Muscle of arm (tissue), 12 donors: ENCODE data around the gene SHROOM4. TPM values are rescaled to one million over a fixed set of nuclear protein-coding genes. Genes with fewer than 3 reads are reported as not detected.

ENCODE experiments used
- DNase-seq: peaks from one replicate; pipeline ENCODE4 v3.0.0-alpha.2; 2013
- polyA plus RNA-seq, 12 donors: library from polyadenylated mRNA; unstranded; fragments of 120-200 nt; gene quantifications; one replicate each; pipeline ENCODE4 v1.2.1, GENCODE V29; 2013; ENCODE audit not compliant: insufficient read length in 12 of 12

The SHROOM4 gene
- polyA plus RNA-seq, 12 donors: 4.1 to 9.4 (median 5.8) TPM; not detected in 1

- no peak for DNase-seq
Measured at GRCh38 chrX:50707955-50708699, 105.9 kb downstream of the SHROOM4 start.

- no peak for DNase-seq
Measured at GRCh38 chrX:50707405-50707804, 106.6 kb downstream of the SHROOM4 start.

- DNase-seq: no peak
Measured at GRCh38 chrX:50705042-50705441, 109.0 kb downstream of the SHROOM4 start.

GRCh38 chrX:50704360-50704759 is 109.6 kb downstream of the SHROOM4 start:
- no peak for DNase-seq

- DNase-seq: no peak
Measured at GRCh38 chrX:50700921-50701320, 113.1 kb downstream of the SHROOM4 start.

- DNase-seq: no peak
Measured at GRCh38 chrX:50698944-50699343, 115.0 kb downstream of the SHROOM4 start.

GRCh38 chrX:50697691-50698090 is 116.3 kb downstream of the SHROOM4 start:
- DNase-seq: no peak

- peak; percentile 38 for DNase-seq
Measured at GRCh38 chrX:50691820-50692219, 122.2 kb downstream of the SHROOM4 start.

GRCh38 chrX:50684871-50685270 is 129.1 kb downstream of the SHROOM4 start:
- DNase-seq: no peak

GRCh38 chrX:50680990-50681389 is 133.0 kb downstream of the SHROOM4 start:
- DNase-seq: no peak

- DNase-seq: no peak
Measured at GRCh38 chrX:50677789-50678188, 136.2 kb downstream of the SHROOM4 start.

- peak; percentile 24 for DNase-seq
Measured at GRCh38 chrX:50671661-50672060, 142.3 kb downstream of the SHROOM4 start.

GRCh38 chrX:50668860-50669259 is 145.1 kb downstream of the SHROOM4 start:
- no peak for DNase-seq

GRCh38 chrX:50648156-50648555 is 165.8 kb downstream of the SHROOM4 start:
- DNase-seq: no peak

- no peak for DNase-seq
Measured at GRCh38 chrX:50644496-50644895, 169.5 kb downstream of the SHROOM4 start.

- no peak for DNase-seq
Measured at GRCh38 chrX:50643525-50644137, 170.4 kb downstream of the SHROOM4 start.

- DNase-seq: no peak
Measured at GRCh38 chrX:50638123-50638522, 175.9 kb downstream of the SHROOM4 start.

GRCh38 chrX:50635817-50636365 is 178.1 kb downstream of the SHROOM4 start:
- DNase-seq: no peak

GRCh38 chrX:50635162-50635561 is 178.8 kb downstream of the SHROOM4 start:
- no peak for DNase-seq

- no peak for DNase-seq
Measured at GRCh38 chrX:50629774-50630173, 184.2 kb downstream of the SHROOM4 start.

- DNase-seq: no peak
Measured at GRCh38 chrX:50627696-50628095, 186.3 kb downstream of the SHROOM4 start.

GRCh38 chrX:50626432-50626831 is 187.6 kb downstream of the SHROOM4 start:
- DNase-seq: no peak

- DNase-seq: no peak
Measured at GRCh38 chrX:50622751-50623150, 191.2 kb downstream of the SHROOM4 start.
